HepG2 (cell line): ENCODE data around the gene KCNQ2.

Experiments
- HNF4A ChIP-seq: sonication (generic); formaldehyde crosslinking; IDR thresholded peaks from 2 replicates; pipeline ENCODE4 v1.4.0; 2020; ENCODE audit warnings: missing genetic modification reagents
- KDM5A ChIP-seq: fragments of 200-600 bp; sonication (generic); IDR thresholded peaks from 2 replicates; pipeline ENCODE4 v1.7.0; 2018; ENCODE audit warnings: antibody characterized with exemption, mild to moderate bottlenecking, low read length, borderline replicate concordance
- ZNF501 ChIP-seq: sonication (generic); formaldehyde crosslinking; IDR thresholded peaks from 2 replicates; pipeline ENCODE4 v1.5.1; 2020; ENCODE audit warnings: mild to moderate bottlenecking, moderate library complexity, missing genetic modification reagents
- TF ChIP-seq, protein P1 (sequence below): sonication (generic); formaldehyde crosslinking; IDR thresholded peaks from 2 replicates; pipeline ENCODE4 v1.5.0; 2020; ENCODE audit warnings: missing genetic modification reagents, mild to moderate bottlenecking, borderline replicate concordance
- TF ChIP-seq, protein P2 (sequence below): sonication (generic); formaldehyde crosslinking; IDR thresholded peaks from 2 replicates; pipeline ENCODE4 v1.5.0; 2020; ENCODE audit warnings: mild to moderate bottlenecking, missing genetic modification reagents, moderate library complexity

DNA sequence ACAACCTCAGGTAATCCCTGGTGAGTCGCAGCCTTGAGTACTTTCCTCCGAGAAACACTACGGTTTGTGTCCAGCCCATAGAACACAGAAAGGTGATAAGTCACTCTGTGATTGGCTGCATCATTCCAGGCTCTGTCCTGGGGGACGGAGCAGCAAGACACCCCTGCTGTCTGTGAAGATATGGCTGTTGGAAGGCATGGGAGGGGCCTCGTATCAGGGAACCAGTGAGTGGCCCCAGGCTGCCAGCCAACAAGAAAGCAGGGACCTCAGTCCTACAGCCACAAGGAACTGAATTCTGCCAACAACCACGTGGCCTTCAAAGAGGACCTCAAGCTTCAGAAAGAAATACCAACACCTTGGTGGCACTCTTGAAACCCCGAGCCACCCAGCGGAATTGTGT lies 32.8 kb upstream of the KCNQ2 start:
- TF ChIP-seq, protein P1, sequence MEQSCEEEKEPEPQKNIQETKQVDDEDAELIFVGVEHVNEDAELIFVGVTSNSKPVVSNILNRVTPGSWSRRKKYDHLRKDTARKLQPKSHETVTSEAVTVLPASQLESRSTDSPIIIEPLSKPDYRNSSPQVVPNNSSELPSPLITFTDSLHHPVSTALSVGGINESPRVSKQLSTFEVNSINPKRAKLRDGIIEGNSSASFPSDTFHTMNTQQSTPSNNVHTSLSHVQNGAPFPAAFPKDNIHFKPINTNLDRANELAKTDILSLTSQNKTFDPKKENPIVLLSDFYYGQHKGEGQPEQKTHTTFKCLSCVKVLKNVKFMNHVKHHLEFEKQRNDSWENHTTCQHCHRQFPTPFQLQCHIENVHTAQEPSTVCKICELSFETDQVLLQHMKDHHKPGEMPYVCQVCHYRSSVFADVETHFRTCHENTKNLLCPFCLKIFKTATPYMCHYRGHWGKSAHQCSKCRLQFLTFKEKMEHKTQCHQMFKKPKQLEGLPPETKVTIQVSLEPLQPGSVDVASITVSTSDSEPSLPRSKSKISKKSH (CRISPR knock-in tag) = no peak
- TF ChIP-seq, protein P2, sequence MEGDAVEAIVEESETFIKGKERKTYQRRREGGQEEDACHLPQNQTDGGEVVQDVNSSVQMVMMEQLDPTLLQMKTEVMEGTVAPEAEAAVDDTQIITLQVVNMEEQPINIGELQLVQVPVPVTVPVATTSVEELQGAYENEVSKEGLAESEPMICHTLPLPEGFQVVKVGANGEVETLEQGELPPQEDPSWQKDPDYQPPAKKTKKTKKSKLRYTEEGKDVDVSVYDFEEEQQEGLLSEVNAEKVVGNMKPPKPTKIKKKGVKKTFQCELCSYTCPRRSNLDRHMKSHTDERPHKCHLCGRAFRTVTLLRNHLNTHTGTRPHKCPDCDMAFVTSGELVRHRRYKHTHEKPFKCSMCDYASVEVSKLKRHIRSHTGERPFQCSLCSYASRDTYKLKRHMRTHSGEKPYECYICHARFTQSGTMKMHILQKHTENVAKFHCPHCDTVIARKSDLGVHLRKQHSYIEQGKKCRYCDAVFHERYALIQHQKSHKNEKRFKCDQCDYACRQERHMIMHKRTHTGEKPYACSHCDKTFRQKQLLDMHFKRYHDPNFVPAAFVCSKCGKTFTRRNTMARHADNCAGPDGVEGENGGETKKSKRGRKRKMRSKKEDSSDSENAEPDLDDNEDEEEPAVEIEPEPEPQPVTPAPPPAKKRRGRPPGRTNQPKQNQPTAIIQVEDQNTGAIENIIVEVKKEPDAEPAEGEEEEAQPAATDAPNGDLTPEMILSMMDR (CRISPR knock-in tag) = no peak
- TF ChIP-seq HNF4A = no peak
- TF ChIP-seq KDM5A = no peak
- no peak for TF ChIP-seq ZNF501 (CRISPR knock-in tag)
